ENCODE data around the gene IL17RE.
"Not testable (repeated sequence)": the region's sequence is repeated elsewhere in the genome, so short reads cannot be mapped to it uniquely, and the experiment has no call there.

IL17RE gene

DNA sequence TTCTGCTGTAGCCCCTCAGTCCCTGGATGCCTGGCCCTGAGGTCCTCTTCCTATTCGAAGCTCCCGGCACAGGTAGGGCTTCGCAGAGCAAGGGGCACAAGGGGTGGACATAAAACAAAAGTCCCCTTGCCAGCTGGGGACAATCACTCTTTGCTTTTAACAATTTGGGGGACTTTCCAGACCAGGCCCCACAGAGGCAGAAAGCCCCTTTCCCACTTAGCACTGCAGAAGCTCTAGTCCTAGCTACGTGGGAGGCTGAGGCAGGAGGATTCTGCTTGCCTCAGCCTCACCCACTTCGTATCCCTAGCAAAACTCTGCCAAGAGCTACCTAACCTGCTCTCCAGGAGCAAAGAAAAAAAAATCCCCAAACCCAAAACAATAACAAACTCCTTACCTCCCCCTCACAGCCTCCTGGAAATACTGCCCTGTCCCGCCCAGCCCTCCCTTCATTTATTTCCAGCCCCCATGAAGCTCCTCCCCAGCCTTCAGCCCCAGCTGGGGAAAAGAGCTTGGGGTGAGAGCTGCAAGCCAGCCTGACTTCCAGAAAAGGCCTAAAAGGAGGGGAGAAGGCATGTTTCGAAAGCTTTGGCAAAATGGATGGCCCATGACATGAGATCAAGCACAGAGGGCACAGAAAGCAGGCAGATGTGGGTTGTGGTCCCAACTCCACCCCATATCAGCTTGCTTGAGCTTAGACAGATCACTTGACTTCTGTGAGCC lies 22.7 kb upstream of the IL17RE start, which contains the start of gene CIDEC:
CIDEC (minus strand) TSS at position 424 of the 720 bp plus-strand sequence. CDS start 1,767 bp downstream, outside the sequence.
- in situ Hi-C loops (cut with HindIII; ENCODE audit: low sequenced_read_pairs) = no loop called here

DNA sequence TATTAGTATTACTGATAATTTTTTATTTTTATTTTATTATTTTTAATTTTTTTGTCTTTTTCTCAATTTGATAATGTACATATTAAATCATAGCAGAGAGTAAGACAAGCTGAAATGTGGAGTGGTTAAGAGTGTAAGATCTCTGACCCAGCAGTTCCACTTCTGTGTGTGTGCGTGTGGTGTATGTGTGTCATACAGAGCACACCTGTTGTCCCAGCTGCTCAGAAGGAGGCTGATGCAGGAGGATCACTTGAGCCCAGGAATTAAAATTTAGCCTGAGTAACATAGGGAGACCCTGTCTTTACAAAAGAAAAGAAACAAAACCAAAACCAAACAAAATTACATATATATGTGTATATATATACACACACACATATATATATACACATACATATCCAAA lies 21.2 kb upstream of the IL17RE start:
- in situ Hi-C loops (cut with HindIII; ENCODE audit: low sequenced_read_pairs) = no loop called here

DNA sequence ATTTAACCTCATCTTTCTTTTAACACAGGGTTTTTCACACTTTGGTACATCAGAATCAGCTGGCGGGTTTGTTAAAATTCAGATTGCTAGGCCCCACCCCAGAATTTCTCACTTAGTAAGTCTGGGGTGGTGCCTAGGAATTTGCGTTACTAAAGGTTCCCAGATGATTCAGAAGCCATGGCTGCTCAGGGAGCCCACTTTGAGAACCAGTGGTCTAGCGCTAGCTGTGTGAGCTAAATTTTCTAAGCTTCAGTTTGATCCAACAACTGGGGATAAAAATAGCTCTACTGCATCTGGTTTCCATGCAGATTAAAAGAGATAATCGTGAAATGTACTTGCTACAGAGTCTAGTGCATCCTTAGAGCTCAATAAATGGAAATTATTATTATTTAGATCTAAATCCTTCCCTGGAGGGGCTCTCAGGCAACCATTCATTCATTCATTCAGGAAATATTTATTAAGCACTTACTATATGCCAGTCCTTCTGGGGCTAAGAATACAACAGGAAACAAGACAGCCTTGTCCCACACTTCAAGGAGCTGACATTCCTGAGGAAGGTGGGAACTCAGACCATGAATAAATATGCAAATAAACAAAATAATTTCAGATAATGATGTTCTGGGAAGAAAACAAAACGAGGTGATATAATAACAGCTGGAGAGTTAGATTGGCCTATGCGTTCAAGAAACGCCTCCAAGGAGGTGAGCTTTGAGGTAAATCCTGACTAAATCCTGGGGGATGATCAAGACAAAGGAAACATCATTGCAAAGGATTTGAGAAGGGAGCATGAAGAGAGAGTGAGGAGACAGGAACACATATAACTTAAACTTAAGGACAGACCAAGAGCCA lies 18.7 kb upstream of the IL17RE start:
- in situ Hi-C loops (cut with HindIII; ENCODE audit: low sequenced_read_pairs) = no loop called here

DNA sequence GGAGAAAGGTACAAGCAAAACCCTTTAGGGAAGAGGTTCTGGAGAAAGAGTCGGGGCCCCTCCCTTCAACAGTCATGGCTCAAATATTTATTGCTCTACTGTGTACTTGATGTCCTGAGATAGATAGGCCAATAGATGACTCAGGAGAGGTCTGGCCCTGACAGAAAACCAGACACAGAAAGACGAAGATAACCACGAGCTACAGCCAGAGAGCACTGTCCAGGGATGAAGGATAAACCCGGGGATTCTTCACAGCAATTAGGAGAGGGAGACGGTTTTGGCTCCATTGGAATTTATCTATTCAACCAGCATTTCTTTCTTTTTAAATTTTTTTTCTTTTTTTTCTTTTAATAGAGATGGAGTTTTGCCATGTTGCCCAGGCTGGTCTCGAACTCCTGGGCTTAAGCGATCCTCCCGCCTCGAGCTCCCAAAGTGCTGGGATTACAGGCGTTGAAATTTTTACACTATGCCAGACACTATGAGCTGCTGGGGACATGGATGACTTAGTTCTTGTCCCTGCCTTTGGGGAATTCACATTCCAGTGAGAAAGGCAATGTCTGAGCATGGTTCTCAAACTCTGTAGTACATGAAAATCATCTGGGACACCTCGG lies 18.0 kb upstream of the IL17RE start:
- in situ Hi-C loops (cut with HindIII; ENCODE audit: low sequenced_read_pairs) = no loop called here

DNA sequence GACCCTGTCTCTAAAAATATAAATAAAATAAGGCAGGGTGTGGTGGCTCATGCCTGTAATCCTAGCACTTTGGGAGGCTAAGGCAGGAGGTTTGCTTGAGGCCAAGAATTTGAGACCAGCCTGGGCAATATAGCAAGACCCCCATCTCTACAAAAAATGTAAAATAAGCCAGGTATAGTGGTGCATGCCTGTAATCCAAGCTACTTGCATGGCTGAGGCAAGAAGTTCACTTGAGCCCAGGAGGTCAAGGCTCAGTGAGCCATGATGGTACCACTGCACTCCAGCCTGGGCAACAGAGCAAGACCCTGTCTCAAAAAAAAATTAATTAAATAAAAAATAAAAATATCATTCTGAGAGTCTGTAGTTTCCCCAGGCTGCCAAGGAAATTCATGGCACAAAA lies 16.3 kb upstream of the IL17RE start:
- in situ Hi-C loops (cut with HindIII; ENCODE audit: low sequenced_read_pairs) = no loop called here

DNA sequence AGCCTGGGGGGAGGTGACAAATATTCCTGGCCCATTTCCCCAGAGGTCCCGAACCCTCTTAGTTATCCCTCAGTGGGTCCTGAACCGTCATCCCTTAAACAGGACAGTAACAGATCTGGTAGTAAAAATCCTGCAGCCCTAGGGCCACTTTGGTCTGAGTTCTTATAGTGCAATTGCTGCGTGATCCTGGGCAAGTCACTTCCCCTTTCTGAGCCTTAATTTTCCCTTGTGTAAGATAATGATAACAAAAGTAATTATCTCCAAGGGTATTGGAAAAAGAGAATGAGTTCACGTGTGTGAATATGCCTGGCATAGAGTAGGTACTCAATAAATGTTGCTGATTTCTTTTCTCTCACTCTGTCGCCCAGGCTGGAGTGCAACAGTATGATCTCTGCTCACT lies 15.2 kb upstream of the IL17RE start:
- in situ Hi-C loops (cut with HindIII; ENCODE audit: low sequenced_read_pairs) = no loop called here

DNA sequence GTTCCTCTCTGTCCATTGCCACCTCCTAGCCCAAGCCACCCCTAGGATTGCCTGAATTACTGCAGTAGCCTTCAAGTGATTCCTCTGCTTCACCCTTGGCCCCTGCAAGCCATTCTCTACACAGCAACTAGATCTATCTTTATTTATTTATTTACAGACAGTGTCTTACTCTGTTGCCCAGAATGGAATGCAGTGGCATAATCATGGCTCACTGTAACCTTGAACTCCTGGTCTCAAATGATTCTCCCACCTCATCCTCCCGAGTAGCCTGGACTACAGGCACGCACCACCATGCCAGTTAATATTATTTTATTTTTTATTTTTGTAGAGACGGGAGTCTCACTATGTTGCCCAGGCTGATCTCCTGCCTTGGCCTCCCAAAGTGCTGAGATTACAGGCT lies 14.1 kb upstream of the IL17RE start:
- in situ Hi-C loops (cut with HindIII; ENCODE audit: low sequenced_read_pairs) = no loop called here

DNA sequence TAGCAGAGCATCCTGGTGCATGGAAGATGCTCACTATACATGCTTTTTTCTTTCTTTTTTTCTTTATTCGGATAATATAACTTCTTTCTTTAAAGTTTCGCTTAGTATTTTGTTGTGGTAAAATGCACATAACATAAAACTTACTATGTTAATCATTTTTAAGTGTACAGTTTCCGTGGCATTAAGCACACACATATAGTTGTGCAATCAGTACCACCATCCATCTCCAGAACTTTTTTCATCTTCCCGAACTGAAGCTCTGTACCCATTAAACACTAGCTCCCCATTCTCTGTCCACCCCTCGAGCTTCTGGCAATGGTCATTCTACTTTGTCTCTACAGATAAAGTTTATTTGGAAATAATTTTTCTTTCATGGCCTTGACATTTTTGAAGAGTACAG lies 13.2 kb upstream of the IL17RE start:
- in situ Hi-C loops (cut with HindIII; ENCODE audit: low sequenced_read_pairs) = no loop called here

DNA sequence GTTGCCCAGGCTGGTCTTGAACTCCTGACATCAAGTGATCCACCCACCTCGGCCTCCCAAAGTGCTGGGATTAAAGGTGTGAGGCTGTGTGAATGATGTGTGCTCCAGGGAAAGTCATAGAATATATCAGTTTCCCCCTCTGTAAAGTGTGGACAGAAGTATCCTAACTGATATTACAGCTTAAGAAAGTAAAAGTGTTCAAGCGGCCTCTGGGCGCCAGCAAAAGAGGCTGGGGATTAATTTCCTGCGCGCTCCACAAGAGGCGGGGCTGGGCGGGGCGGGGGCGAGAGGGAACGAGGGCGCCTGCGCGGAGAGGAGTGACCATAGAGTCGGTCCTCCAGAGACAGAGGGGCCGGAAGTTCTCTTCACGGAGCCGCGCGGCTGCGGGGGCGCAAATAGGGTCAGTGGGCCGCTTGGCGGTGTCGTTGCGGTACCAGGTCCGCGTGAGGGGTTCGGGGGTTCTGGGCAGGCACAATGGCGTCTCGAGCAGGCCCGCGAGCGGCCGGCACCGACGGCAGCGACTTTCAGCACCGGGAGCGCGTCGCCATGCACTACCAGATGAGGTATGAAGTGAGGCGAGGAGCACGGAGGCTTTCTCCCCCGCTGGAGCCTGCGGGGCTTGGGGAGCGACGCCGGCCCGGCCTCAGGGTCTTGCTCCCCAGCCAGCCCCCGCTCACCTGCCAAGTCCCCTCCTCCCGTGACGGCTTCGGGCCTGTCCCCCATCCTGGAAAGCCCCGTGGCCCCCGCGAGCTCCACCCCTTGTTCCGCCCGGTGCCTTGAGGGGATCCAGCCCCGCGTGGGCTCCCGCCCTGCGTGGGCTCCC lies 12.2 kb upstream of the IL17RE start, which contains the start of gene JAGN1:
JAGN1 (plus strand) TSS at position 362 of the 823 bp plus-strand sequence; CDS start at position 475, 113 bp downstream.
- in situ Hi-C loops (cut with HindIII; ENCODE audit: low sequenced_read_pairs) = no loop called here

DNA sequence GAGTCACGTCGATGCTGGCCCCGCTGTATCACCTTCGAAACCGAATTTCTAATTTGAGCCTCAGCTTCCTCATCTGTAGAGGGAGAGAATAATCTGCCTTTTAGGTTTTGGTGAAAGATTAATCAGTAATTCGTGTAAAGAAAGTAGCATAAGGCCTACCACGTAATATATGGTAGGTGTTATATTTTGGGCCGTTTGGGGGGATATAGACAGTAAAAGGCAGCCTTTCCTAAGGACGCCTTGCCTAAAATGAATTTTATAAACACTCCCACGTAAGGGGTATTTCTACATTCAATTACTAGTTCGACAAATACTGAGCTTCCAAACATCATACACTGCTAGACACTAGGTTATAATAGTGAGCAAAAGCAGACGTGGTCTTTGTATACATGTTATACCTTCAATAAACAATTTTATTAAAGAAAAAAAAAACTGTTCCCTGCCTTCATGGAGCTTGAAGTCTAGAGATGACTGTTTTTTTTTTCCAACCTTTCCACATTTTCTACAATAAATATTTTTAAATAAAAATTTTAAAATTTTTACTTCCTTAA lies 11.5 kb upstream of the IL17RE start:
- in situ Hi-C loops (cut with HindIII; ENCODE audit: low sequenced_read_pairs) = no loop called here

DNA sequence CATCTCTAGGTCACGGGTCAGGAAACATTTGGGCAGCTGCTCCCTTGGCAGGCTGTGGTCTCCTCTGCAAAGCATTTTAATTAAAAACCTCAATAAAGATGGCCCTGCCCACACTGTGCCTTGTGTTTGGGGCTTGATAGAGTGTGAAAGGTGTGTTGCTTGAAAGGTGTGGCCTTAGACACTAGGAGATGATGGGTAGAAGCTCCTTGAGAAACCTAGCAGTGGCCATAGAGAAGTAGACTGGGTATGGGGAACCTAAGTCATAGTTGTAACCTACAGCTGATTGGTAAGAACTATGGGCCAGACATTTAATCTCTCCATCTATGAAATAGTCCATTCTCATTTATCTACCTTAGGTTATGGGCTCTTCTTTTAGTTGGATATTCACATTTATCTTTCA lies 8.9 kb upstream of the IL17RE start:
- in situ Hi-C loops (cut with HindIII; ENCODE audit: low sequenced_read_pairs) = no loop called here

DNA sequence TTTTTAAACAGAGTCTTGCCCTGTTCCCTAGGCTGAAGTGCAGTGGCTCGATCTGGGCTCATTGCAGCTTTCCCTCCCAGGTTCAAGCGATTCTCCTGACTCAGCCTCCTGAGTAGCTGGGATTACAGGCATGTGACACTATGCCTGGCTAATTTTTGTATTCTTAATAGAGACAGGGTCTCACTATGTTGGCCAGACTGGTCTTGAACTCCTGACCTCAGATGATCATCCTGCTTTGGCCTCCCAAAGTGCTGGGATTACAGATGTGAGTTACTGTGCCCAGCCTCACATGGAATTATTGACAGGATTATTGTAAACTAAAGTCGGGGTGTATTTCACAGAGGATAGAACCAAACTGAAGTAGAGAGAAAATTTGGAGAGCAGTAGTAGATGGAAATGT lies 6.9 kb upstream of the IL17RE start:
- in situ Hi-C loops (cut with HindIII; ENCODE audit: low sequenced_read_pairs) = not testable (repeated sequence)

DNA sequence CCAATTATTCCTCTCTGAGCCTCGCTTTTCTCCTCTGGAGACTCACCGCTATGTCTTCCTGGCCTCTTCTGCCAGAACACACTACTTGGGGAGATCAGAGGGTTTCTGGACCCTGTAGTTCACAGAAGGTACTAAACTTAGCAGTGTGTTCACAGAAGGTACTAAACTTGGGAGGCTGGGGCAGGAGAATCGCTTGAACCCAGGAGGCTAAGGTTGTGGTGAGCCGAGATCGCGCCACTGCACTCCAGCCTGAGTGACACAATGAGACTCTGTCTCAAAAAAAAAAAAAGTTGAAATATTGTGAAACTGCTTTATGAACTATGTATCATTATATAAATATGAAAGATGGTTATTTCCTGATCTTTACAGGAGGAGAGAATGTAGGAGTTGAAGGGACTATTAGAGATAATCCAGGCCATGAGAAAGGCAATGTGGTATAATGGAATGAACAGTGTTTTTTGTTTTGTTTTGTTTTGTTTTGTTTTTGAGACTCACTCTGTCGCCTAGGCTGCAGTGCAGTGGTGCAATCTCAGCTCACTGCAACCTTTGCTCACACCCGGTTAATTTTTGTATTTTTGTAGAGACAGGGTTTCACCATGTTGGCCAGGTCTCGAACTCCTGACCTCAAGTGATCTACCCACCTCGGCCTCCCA lies 5.8 kb upstream of the IL17RE start:
- in situ Hi-C loops (cut with HindIII; ENCODE audit: low sequenced_read_pairs) = not testable (repeated sequence)

DNA sequence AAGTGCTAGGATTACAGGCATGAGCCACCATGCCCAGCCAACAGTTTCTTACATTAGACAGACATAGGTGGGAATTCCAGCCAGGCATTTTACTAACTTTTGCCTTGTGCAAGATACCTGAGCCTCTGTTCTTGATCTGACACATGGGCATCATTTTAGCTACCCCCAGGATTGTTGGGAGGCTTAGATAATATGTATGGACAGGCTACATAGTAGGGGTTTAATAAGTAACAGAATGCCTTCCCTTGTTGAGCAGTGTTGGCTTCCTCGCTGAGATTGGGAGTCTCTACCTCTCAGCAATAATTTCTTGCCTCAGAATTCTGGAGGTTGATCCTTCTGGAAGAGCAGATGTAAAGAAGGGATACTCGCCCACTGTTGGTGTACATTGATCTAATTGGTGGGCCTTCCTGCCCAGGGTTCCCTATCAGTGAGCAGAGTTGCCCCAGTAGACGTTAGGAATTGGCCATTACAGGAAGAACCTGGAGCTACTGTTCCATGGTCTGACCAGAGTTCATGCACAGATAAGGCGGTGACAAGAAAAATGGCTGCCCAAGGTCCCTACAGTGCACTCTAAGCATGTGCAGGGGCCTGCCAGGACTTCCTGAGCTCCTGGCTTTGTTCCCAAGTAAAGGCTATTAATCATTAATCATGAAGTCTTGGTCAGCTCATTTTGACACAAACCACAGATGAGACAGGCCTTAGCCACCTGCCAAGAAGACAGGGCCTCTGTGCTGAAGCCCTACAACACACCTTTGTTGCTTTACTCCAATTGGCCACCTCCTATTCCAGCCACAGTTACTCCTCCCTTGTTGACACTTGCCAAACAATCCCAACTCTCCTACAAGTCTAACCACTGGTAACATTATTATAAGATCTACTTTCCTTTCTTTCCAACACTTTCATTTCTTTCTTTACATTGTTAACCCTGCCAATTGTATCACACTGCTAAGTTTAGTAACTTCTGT lies 5.0 kb upstream of the IL17RE start:
- in situ Hi-C loops (cut with HindIII; ENCODE audit: low sequenced_read_pairs) = no loop called here

DNA sequence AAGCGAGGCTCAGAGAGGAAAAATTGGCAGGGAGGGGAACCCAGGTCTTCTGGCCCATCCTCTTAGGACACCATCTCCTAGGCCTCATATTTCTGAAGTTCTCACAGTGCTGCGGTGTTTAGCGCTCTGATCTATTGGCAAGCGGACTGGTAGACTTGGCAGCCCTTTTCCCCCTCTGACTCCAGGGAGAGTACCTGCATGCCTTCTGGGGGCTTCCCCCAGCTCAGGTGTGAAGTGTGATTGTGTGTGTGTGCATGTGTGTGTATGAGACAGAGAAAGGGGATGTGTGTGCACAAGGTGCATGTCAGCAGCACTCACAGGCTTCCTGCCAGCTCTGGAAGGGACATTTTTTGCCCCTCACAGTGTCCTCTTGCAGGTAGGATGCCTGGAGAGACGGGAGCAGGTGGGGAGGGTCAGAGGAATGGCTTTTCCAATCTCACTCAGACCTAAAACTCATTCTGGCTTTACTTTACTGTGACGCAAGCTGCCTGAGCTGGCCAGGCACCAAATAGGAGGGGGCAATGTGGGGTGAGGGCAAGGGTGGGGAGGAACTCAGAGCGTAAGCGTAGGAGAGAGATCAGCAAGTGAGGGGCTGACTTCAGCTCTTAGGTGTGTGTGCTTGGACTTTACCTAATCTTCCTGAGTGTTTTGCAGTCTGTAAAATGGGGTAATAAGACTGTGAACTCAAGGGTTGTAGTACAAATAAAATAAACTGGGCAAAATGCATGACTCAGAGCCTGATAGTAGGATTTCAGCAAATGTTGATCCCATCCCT lies 4.0 kb upstream of the IL17RE start:
- in situ Hi-C loops (cut with HindIII; ENCODE audit: low sequenced_read_pairs) = no loop called here

DNA sequence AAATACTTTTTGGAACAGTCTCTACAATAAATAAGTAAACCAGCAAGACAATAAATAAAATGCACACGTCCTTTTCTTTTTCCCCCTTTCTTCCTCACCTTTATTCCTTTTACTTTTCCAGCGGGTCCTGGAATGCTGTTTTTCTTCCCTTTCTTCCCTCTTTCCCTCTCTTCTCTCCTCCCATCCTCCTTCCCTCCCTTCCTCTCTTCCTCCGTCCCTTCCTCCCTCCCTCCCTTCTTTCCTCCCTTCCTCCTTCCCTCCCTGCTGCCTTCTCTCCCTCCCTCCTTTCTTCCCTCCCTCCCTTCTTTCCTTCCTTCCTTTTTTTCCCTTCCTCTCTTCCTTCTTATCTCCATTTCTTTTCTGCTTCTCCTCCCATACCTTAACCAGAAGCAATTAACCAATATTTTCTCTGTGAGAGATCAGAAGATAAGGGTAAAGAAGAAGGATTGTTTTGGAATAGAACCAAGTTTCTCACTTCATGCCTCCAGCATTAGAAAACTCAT lies 3.3 kb upstream of the IL17RE start:
- in situ Hi-C loops (cut with HindIII; ENCODE audit: low sequenced_read_pairs) = no loop called here

DNA sequence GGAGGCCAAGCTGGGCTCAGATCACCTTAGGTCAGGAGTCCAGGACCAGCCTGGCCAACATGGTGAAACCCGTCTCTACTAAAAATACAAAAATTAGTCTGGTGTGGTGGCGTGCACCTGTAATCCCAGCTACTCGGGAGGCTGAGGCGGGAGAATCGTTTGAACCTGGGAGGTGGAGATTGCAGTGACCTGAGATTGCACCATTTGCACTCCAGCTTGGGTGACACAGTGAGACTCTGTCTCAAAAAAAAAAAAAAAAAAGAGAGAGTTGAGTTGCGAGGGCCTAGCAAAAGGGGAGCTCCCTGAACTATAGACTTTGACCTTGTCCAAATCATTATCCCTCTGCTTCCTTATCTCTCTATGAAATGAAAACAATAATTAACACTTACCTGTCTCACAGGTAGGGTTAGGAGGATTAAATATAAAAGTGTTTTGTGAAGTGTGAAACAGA lies 1.7 kb upstream of the IL17RE start:
- in situ Hi-C loops (cut with HindIII; ENCODE audit: low sequenced_read_pairs) = loop anchor here (5.0 kb wide), 1 partner anchor 49 kb away; no protein-coding TSS in a partner anchor

DNA sequence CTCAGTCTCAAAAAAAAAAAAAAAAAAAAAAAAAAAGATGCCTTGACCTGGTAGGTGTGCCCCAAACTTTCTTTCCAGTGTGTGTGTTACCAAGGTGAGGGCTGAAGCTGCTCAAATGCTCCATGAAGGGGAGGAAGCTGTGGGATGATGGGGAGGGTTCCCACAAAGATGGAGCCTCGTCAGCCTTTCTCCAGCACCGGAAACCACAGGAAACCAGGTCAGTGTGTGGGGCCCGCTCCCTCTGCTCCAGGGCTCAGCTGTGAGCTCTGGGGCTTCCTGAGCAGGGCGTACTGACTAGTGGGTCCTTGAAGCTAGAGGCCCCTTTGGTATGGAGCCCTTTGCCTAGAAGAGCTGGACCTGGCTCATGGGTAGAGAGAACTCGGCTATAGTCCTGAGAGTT lies 681 bp upstream of the IL17RE start:
- in situ Hi-C loops (cut with HindIII; ENCODE audit: low sequenced_read_pairs) = loop anchor here (5.0 kb wide), 1 partner anchor 50 kb away; no protein-coding TSS in a partner anchor
